ENCODE results near the gene TMEM39B.
"Not testable (repeated sequence)": the region's sequence is repeated elsewhere in the genome, so short reads cannot be mapped to it uniquely, and the experiment has no call there.

TMEM39B gene

DNA sequence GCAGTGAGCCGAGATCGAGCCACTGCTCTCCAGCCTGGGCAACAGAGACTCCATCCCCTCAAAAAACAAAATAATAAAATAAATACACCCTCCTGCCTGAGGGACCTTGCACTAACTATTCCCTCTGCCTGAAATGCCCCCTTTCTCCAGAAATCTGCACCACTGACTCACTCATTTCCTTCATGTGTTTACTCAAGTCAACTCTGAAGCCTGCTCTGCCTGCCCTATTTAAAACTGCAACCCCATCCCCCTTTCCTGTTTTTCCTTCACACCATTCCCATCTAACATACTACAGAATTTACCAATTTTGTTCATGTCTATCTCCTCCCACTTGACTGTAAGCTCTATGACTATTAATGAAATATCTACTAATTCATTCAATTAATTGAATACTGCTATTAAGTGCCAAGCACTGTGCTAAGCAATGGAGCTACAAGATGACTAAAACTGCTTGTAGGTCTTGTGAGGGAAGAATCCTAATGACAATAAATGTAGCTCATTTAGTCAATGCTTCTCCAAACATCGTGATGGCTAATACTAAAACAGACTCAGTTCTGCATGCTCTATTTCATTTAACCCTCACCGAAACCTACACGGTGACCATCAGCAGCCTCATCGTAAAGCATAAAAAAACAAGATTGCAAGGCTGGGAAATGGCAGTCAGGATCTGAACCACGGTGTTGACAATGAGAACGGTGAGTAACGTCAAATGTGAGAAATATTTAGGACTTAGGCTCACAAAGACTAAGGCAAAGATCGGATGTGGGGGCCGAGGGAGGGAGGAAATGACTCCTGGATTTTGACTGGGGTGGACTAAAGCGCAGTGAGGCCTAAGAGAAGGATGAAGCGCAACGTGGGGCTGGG is 749 bp upstream of the TMEM39B start:
- TF ChIP-seq CTCF (conservative IDR thresholded peaks at IDR 0.05), result no peak
- peak overlapping the region; percentile 82 for H3K27ac ChIP-seq

DNA sequence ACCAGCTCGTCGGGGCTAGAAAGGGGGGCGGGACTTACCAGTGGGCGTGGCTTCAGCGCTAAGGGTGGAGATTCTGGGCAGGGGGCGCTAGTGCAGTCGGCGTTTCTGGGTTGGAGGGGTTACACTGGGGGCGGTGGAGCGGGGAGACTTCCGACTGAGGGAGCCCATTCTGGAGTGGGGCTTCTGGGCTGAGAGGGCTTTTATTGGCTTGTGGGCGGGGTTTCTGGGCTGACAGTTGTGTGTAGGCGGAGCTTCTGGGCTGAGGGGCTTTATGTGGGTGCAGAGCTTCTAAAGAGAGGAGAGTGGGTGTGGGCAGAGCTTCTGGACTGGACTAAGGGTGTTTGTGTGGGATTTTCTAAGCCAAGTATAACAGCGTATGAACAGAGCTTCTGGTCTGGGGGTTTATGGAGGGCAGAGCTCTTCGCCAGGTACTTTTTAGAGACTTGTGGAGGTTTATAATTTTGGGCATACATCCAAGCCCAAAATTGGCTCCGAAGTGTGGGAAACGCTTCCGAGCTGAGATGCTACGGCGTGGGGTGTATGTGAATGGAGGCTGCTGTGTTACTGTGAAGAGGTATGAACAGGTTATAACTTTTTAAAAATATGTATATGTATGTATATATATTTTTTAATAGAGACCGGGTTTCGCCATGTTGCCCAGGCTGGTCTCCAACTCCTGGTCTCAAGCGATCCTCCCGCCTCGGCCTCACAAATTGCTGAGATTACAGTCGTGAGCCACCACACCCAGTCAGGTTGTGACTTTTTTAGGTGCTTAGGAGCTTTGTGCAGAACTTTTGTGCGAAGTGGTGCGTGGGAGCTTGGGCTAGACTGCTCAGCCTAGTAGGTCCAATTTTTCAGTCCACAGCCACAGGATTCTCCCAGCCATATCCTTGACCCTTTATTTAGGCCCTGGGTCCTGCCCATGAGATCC is 825 bp downstream of the TMEM39B start:
- peak overlapping the region; percentile 82 for H3K27ac ChIP-seq
- no peak; the same call in 1 of the 2 replicates for TF ChIP-seq CTCF (conservative IDR thresholded peaks at IDR 0.05)

GRCh38 chr1:32074841-32075240 is 2.1 kb downstream of the TMEM39B start:
- no peak overlapping the region for H3K27ac ChIP-seq
- TF ChIP-seq CTCF (conservative IDR thresholded peaks at IDR 0.05), result no peak

DNA sequence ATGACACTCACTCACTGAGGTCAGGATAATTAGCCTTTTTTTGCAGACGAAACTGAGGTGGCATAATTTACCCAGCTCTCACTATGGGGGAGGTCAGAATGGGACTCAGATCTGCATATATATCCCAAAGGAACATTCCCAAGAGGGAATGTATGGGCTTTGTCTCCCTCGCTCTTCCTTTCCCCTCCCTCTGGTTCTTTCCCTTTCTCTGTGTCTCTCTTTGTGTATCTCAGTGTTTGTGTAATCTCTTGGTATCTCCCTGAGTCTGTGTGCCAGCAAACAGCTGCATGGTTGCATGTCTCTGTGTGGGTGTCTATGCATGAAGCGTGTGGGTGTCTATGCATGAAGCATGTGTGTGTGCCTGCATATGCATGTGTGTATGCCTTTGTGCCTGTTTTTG is 4.7 kb downstream of the TMEM39B start:
- no peak for TF ChIP-seq CTCF (conservative IDR thresholded peaks at IDR 0.05)

GRCh38 chr1:32082022-32082421 is 9.3 kb downstream of the TMEM39B start:
- H3K27ac ChIP-seq, result no peak overlapping the region
- TF ChIP-seq CTCF (conservative IDR thresholded peaks at IDR 0.05), result no peak

More for the DNA sequence above, 4.7 kb downstream of the TMEM39B start:
- H3K27ac ChIP-seq, result no peak overlapping the region

- not testable (repeated sequence) for H3K27ac ChIP-seq
Observed at GRCh38 chr1:32086381-32086780, 13.6 kb downstream of the TMEM39B start.

- H3K27ac ChIP-seq, result no peak overlapping the region
- no peak for TF ChIP-seq CTCF (conservative IDR thresholded peaks at IDR 0.05)
Observed at GRCh38 chr1:32091176-32091575, 18.4 kb downstream of the TMEM39B start.
